ENCODE data around the gene DYRK1A. TPM values are rescaled to one million over a fixed set of nuclear protein-coding genes. Genes with fewer than 3 reads are reported as not detected.
A peak's percentile ranks its signal among the peaks of the same experiment; 100 is the strongest.

Gene DYRK1A
- total and polyA plus RNA-seq, 2 of the 13 experiments (the other 11 are each of a cell fraction or from before 2014, with no cell fraction given), result 24.6 to 34.2 TPM

DNA sequence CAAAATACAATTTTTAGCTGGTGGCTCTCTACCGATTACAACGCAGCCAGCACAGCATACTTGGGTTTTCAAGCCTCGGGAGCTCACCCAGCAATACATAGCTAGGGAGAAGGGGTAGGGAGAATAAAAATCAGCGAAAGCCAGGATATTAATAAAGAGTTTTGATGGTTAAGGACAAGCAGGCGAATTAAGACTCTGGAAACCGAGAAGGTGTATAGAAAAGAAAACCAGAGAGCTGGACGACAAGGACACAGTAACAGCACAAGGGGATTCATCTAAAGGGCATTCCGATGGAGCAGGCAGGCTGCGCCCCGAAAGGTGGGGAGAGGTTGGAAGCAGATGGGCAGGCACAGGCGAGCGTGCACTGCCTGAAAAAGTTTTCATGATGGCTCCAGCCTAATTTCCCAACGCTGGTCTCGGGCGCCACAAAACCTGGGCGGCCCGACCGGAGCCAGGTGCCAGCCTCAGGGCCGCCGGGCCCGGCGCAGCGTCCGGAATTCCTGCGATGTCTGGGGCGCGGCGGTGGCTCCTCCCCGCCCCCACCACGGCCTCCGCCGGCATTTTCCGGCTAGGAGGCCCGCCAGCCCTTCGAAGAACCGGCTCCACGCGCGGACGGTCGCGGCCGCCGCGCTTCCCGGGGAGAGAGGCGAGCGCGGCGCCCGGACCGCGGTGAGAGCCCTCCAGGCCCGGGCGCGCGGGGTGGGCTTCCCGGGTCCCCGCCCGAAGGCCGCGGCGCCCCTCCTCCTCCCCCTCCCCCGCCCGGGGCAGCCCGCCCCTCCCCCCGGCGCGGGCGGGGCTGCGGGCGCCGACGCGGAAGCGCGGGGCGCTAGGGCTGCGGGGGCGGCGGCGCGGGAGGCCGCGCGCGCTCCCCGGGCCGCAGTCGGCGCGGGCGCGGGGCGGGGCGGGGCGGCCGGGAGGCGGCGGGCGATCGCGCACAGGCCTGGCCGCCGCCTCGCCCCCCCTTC, 774 bp upstream of the DYRK1A start (continued):
- TF ChIP-seq TCF7L2 (IDR thresholded peaks at IDR 0.05; ENCODE audit: low read depth, low read length), result no peak
- TF ChIP-seq ZNF83 (CRISPR knock-in tag; IDR thresholded peaks at IDR 0.05; ENCODE audit: borderline replicate concordance), result no peak
- TF ChIP-seq DMAP1 (CRISPR knock-in tag; IDR thresholded peaks at IDR 0.05), result no peak; the same call in 1 of the 2 replicates
- TF ChIP-seq ETV5 (CRISPR knock-in tag; IDR thresholded peaks at IDR 0.05; ENCODE audit: borderline replicate concordance), result peak; percentile 49; the same call in 1 of the 2 replicates
- no peak for TF ChIP-seq ZNF724P (CRISPR knock-in tag; IDR thresholded peaks at IDR 0.05; ENCODE audit: borderline replicate concordance)
- TF ChIP-seq, protein P1, sequence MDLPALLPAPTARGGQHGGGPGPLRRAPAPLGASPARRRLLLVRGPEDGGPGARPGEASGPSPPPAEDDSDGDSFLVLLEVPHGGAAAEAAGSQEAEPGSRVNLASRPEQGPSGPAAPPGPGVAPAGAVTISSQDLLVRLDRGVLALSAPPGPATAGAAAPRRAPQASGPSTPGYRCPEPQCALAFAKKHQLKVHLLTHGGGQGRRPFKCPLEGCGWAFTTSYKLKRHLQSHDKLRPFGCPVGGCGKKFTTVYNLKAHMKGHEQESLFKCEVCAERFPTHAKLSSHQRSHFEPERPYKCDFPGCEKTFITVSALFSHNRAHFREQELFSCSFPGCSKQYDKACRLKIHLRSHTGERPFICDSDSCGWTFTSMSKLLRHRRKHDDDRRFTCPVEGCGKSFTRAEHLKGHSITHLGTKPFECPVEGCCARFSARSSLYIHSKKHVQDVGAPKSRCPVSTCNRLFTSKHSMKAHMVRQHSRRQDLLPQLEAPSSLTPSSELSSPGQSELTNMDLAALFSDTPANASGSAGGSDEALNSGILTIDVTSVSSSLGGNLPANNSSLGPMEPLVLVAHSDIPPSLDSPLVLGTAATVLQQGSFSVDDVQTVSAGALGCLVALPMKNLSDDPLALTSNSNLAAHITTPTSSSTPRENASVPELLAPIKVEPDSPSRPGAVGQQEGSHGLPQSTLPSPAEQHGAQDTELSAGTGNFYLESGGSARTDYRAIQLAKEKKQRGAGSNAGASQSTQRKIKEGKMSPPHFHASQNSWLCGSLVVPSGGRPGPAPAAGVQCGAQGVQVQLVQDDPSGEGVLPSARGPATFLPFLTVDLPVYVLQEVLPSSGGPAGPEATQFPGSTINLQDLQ (CRISPR knock-in tag; IDR thresholded peaks at IDR 0.05), result no peak
- no peak for TF ChIP-seq AGO1 (IDR thresholded peaks at IDR 0.05; ENCODE audit: low read depth, low read length, poor library complexity, severe bottlenecking)
- TF ChIP-seq, protein P2, sequence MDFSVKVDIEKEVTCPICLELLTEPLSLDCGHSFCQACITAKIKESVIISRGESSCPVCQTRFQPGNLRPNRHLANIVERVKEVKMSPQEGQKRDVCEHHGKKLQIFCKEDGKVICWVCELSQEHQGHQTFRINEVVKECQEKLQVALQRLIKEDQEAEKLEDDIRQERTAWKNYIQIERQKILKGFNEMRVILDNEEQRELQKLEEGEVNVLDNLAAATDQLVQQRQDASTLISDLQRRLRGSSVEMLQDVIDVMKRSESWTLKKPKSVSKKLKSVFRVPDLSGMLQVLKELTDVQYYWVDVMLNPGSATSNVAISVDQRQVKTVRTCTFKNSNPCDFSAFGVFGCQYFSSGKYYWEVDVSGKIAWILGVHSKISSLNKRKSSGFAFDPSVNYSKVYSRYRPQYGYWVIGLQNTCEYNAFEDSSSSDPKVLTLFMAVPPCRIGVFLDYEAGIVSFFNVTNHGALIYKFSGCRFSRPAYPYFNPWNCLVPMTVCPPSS (IDR thresholded peaks at IDR 0.05), result no peak
- TF ChIP-seq JUN (CRISPR knock-in tag; IDR thresholded peaks at IDR 0.05), result no peak
- no peak for TF ChIP-seq MZF1 (CRISPR knock-in tag; IDR thresholded peaks at IDR 0.05; ENCODE audit: borderline replicate concordance)
- TF ChIP-seq, protein P3, sequence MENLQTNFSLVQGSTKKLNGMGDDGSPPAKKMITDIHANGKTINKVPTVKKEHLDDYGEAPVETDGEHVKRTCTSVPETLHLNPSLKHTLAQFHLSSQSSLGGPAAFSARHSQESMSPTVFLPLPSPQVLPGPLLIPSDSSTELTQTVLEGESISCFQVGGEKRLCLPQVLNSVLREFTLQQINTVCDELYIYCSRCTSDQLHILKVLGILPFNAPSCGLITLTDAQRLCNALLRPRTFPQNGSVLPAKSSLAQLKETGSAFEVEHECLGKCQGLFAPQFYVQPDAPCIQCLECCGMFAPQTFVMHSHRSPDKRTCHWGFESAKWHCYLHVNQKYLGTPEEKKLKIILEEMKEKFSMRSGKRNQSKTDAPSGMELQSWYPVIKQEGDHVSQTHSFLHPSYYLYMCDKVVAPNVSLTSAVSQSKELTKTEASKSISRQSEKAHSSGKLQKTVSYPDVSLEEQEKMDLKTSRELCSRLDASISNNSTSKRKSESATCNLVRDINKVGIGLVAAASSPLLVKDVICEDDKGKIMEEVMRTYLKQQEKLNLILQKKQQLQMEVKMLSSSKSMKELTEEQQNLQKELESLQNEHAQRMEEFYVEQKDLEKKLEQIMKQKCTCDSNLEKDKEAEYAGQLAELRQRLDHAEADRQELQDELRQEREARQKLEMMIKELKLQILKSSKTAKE (CRISPR knock-in tag; IDR thresholded peaks at IDR 0.05; ENCODE audit: borderline replicate concordance), result no peak
- TF ChIP-seq, protein P4, sequence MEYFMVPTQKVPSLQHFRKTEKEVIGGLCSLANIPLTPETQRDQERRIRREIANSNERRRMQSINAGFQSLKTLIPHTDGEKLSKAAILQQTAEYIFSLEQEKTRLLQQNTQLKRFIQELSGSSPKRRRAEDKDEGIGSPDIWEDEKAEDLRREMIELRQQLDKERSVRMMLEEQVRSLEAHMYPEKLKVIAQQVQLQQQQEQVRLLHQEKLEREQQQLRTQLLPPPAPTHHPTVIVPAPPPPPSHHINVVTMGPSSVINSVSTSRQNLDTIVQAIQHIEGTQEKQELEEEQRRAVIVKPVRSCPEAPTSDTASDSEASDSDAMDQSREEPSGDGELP (IDR thresholded peaks at IDR 0.05; ENCODE audit: borderline replicate concordance, low read depth), result no peak
- no peak for TF ChIP-seq DNMT1 (CRISPR knock-in tag; IDR thresholded peaks at IDR 0.05)
- TF ChIP-seq TEAD2 (CRISPR knock-in tag; IDR thresholded peaks at IDR 0.05), result no peak
- TF ChIP-seq, protein P5, sequence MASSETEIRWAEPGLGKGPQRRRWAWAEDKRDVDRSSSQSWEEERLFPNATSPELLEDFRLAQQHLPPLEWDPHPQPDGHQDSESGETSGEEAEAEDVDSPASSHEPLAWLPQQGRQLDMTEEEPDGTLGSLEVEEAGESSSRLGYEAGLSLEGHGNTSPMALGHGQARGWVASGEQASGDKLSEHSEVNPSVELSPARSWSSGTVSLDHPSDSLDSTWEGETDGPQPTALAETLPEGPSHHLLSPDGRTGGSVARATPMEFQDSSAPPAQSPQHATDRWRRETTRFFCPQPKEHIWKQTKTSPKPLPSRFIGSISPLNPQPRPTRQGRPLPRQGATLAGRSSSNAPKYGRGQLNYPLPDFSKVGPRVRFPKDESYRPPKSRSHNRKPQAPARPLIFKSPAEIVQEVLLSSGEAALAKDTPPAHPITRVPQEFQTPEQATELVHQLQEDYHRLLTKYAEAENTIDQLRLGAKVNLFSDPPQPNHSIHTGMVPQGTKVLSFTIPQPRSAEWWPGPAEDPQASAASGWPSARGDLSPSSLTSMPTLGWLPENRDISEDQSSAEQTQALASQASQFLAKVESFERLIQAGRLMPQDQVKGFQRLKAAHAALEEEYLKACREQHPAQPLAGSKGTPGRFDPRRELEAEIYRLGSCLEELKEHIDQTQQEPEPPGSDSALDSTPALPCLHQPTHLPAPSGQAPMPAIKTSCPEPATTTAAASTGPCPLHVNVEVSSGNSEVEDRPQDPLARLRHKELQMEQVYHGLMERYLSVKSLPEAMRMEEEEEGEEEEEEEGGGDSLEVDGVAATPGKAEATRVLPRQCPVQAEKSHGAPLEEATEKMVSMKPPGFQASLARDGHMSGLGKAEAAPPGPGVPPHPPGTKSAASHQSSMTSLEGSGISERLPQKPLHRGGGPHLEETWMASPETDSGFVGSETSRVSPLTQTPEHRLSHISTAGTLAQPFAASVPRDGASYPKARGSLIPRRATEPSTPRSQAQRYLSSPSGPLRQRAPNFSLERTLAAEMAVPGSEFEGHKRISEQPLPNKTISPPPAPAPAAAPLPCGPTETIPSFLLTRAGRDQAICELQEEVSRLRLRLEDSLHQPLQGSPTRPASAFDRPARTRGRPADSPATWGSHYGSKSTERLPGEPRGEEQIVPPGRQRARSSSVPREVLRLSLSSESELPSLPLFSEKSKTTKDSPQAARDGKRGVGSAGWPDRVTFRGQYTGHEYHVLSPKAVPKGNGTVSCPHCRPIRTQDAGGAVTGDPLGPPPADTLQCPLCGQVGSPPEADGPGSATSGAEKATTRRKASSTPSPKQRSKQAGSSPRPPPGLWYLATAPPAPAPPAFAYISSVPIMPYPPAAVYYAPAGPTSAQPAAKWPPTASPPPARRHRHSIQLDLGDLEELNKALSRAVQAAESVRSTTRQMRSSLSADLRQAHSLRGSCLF (CRISPR knock-in tag; IDR thresholded peaks at IDR 0.05; ENCODE audit: borderline replicate concordance), result no peak
- no peak for TF ChIP-seq ZNF577 (CRISPR knock-in tag; IDR thresholded peaks at IDR 0.05; ENCODE audit: borderline replicate concordance, low read depth)
